H1 (cell line): ENCODE results near the gene NHLH2. TPM values are rescaled to one million over a fixed set of nuclear protein-coding genes. Genes with fewer than 3 reads are reported as not detected.
A peak's percentile ranks its signal among the peaks of the same experiment; 100 is the strongest.

Experiments used
- CTCF ChIA-PET: fragments of 300-600 bp; sonication (Branson Sonifier 250); formaldehyde crosslinking; loops from one replicate; lab custom pipeline; 2021; ENCODE audit not compliant: partially characterized antibody; lab: Charles Lee
- POLR2A ChIA-PET: fragments of 300-600 bp; sonication (Branson Sonifier 250); formaldehyde crosslinking; loops from one replicate; lab custom pipeline; 2021; ENCODE audit warnings: inconsistent platforms; ENCODE audit not compliant: partially characterized antibody; lab: Charles Lee
- DNase-seq, 2 experiments: peaks; one replicate each; pipeline versions ENCODE4 v3.0.0 to v3.0.0-alpha.2; 2010 to 2022; ENCODE audit warnings: low spot score in 2 of 2, low read depth in 1 of 2, mixed read lengths in 1 of 2
- FAIRE-seq: peaks from 2 replicates; lab custom pipeline; 2011; peaks lifted over from hg19 to GRCh38; lab: Jason Lieb, UNC
- H2AFZ ChIP-seq: 2 replicates; pipeline ENCODE4 v1.8.1; 2012; ENCODE audit warnings: low read length, inconsistent platforms
- H2AK5ac ChIP-seq: 2 replicates; pipeline ENCODE4 v1.6.1; 2013; ENCODE audit warnings: low read depth, low read length
- H2BK120ac ChIP-seq: replicated peaks from 2 replicates; pipeline ENCODE3; 2013; ENCODE audit warnings: low read depth, low read length, inconsistent platforms
- H2BK12ac ChIP-seq: 2 replicates; pipeline ENCODE4 v1.6.1; 2013; ENCODE audit warnings: low read depth, low read length
- H2BK15ac ChIP-seq: 2 replicates; pipeline ENCODE4 v1.6.1; 2013; ENCODE audit warnings: low read length
- H2BK20ac ChIP-seq: 2 replicates; pipeline ENCODE4 v1.6.1; 2013; ENCODE audit warnings: low read length
- H2BK5ac ChIP-seq: 2 replicates; pipeline ENCODE4 v1.6.1; 2013; ENCODE audit warnings: low read depth, low read length
- H3K14ac ChIP-seq: 2 replicates; pipeline ENCODE4 v1.6.1; 2013; ENCODE audit warnings: inconsistent platforms; ENCODE audit not compliant: insufficient read length
- H3K18ac ChIP-seq: 2 replicates; pipeline ENCODE4 v1.6.1; 2013; ENCODE audit warnings: low read length; ENCODE audit errors: extremely low read depth
- H3K23ac ChIP-seq: 2 replicates; pipeline ENCODE4 v1.6.1; 2013; ENCODE audit warnings: inconsistent platforms; ENCODE audit not compliant: insufficient read length
- H3K23me2 ChIP-seq: 2 replicates; pipeline ENCODE4 v1.6.1; 2013; ENCODE audit warnings: low read depth, low read length
- H3K27ac ChIP-seq: 2 replicates; pipeline ENCODE4 v1.6.1; 2011; ENCODE audit warnings: low read depth, low read length, inconsistent platforms
- H3K27me3 ChIP-seq, 4 experiments: replicated peaks in 1 of 4; 1 replicate in 1 of 4; 2 replicates in 3 of 4; pipeline versions ENCODE4 v1.6.1 to v1.8.1; 2011 to 2013; ENCODE audit warnings: low read length in 3 of 4, mild to moderate bottlenecking in 3 of 4, inconsistent platforms in 2 of 4, mixed read lengths in 2 of 4, moderate library complexity in 1 of 4; ENCODE audit not compliant: control insufficient read depth in 3 of 4, insufficient read depth in 3 of 4; ENCODE audit errors: extremely low read depth in 1 of 4
- H3K36me3 ChIP-seq, 4 experiments: 2 replicates each; pipeline versions ENCODE4 v1.6.1 to v1.8.1; 2011 to 2013; ENCODE audit warnings: mild to moderate bottlenecking in 4 of 4, low read length in 3 of 4, moderate library complexity in 2 of 4, control low read depth in 1 of 4, inconsistent platforms in 1 of 4; ENCODE audit not compliant: insufficient read depth in 4 of 4, control insufficient read depth in 2 of 4
- H3K4ac ChIP-seq: replicated peaks from 2 replicates; pipeline ENCODE3; 2013; ENCODE audit warnings: low read length, low read depth, mixed read lengths, inconsistent platforms; ENCODE audit not compliant: insufficient read length
- H3K4me1 ChIP-seq, 4 experiments: replicated peaks in 1 of 4; 1 replicate in 1 of 4; 2 replicates in 3 of 4; pipeline versions ENCODE4 v1.6.1 to v1.8.1; 2011 to 2013; ENCODE audit warnings: low read length in 3 of 4, inconsistent platforms in 2 of 4, mixed read lengths in 1 of 4; ENCODE audit not compliant: insufficient read depth in 4 of 4, control insufficient read depth in 3 of 4
- H3K4me2 ChIP-seq, 2 experiments: 2 replicates each; pipeline versions ENCODE4 v1.6.1 to v1.8.1; 2011 to 2013; ENCODE audit warnings: low read depth in 2 of 2, low read length in 2 of 2, control low read depth in 1 of 2, inconsistent platforms in 1 of 2, mild to moderate bottlenecking in 1 of 2; ENCODE audit not compliant: insufficient read depth in 1 of 2
- H3K4me3 ChIP-seq, 4 experiments: fragments of 200-600, 300-600 bp in 1 of 4; sonication (generic), shearing (Covaris generic), sonication (Bioruptor Twin) in 1 of 4; 2 replicates each; pipeline versions ENCODE4 v1.5.1 to v1.8.1; 2011 to 2016; ENCODE audit warnings: low read length in 4 of 4, low read depth in 3 of 4, control low read depth in 2 of 4, inconsistent platforms in 2 of 4, mild to moderate bottlenecking in 2 of 4, mixed read lengths in 1 of 4, moderate library complexity in 1 of 4; ENCODE audit not compliant: insufficient read depth in 2 of 4; ENCODE audit errors: extremely low read depth in 1 of 4
- H3K56ac ChIP-seq: replicated peaks from 2 replicates; pipeline ENCODE3; 2013; ENCODE audit warnings: low read depth, mild to moderate bottlenecking, mixed read lengths, low read length, inconsistent platforms; ENCODE audit not compliant: insufficient read length
- H3K79me1 ChIP-seq: 2 replicates; pipeline ENCODE4 v1.6.1; 2013; ENCODE audit warnings: low read depth, low read length, control low read depth
- H3K79me2 ChIP-seq, 2 experiments: 2 replicates each; pipeline versions ENCODE4 v1.6.1 to v1.8.1; 2012 to 2013; ENCODE audit warnings: low read length in 2 of 2, mild to moderate bottlenecking in 2 of 2, inconsistent platforms in 1 of 2; ENCODE audit not compliant: insufficient read depth in 2 of 2, control insufficient read depth in 1 of 2
- H3K9ac ChIP-seq, 4 experiments: replicated peaks in 1 of 4; 1 replicate in 1 of 4; 2 replicates in 3 of 4; pipeline versions ENCODE4 v1.6.1 to v1.8.1; 2011 to 2013; ENCODE audit warnings: low read depth in 3 of 4, low read length in 3 of 4, control low read depth in 2 of 4, mild to moderate bottlenecking in 2 of 4, moderate library complexity in 2 of 4, inconsistent platforms in 1 of 4; ENCODE audit errors: extremely low read depth in 1 of 4
- H3K9me3 ChIP-seq, 2 experiments: 2 replicates each; pipeline versions ENCODE4 v1.6.1 to v1.8.1; 2012 to 2013; ENCODE audit warnings: mild to moderate bottlenecking in 2 of 2, moderate library complexity in 2 of 2, control low read depth in 1 of 2, inconsistent platforms in 1 of 2, low read depth in 1 of 2, low read length in 1 of 2, mixed read lengths in 1 of 2; ENCODE audit not compliant: insufficient read depth in 2 of 2
- H4K20me1 ChIP-seq, 2 experiments: replicated peaks in 1 of 2; 2 replicates each; pipeline versions ENCODE3 to v1.8.1; 2011 to 2013; ENCODE audit warnings: inconsistent platforms in 2 of 2, low read length in 2 of 2, mild to moderate bottlenecking in 1 of 2; ENCODE audit not compliant: insufficient read depth in 2 of 2, control insufficient read depth in 1 of 2
- H4K5ac ChIP-seq: 2 replicates; pipeline ENCODE4 v1.6.1; 2013; ENCODE audit warnings: low read length, low read depth, mixed read lengths, inconsistent platforms; ENCODE audit not compliant: insufficient read length
- H4K8ac ChIP-seq: 2 replicates; pipeline ENCODE4 v1.8.0; 2013; ENCODE audit warnings: mild to moderate bottlenecking, moderate library complexity, low read length, inconsistent platforms; ENCODE audit not compliant: insufficient read depth; ENCODE audit errors: extremely low read depth
- H4K91ac ChIP-seq: replicated peaks from 2 replicates; pipeline ENCODE3; 2013; ENCODE audit warnings: low read length, mixed read lengths, inconsistent platforms; ENCODE audit not compliant: insufficient read length
- CTCF ChIP-seq, 3 experiments: IDR thresholded peaks; 1 replicate in 2 of 3; 2 replicates in 1 of 3; pipeline versions ENCODE4 v1.5.1 to v1.6.1; 2011; ENCODE audit warnings: low read length in 3 of 3, mild to moderate bottlenecking in 3 of 3, inconsistent platforms in 2 of 3, low read depth in 1 of 3, moderate library complexity in 1 of 3; ENCODE audit not compliant: insufficient read depth in 1 of 3; ENCODE audit errors: control extremely low read depth in 1 of 3
- HDAC6 ChIP-seq: IDR thresholded peaks from one replicate; pipeline ENCODE4 v1.7.1; 2012; ENCODE audit warnings: low read depth, mild to moderate bottlenecking, inconsistent platforms, low read length, moderate library complexity
- POU5F1 ChIP-seq: IDR thresholded peaks from 2 replicates; pipeline ENCODE4 v1.6.1; 2011; ENCODE audit warnings: low read depth, mild to moderate bottlenecking, low read length, moderate library complexity
- RAD21 ChIP-seq, 2 experiments: IDR thresholded peaks in 1 of 2; conservative IDR thresholded peaks in 1 of 2; 2 replicates each; pipeline ENCODE4 v1.6.1; 2011; ENCODE audit warnings: low read depth in 2 of 2, low read length in 2 of 2, improper control_type of control experiment in 1 of 2, inconsistent platforms in 1 of 2, mild to moderate bottlenecking in 1 of 2, moderate library complexity in 1 of 2
- SP1 ChIP-seq: IDR thresholded peaks from 2 replicates; pipeline ENCODE4 v1.6.1; 2011; ENCODE audit warnings: low read depth, low read length
- WGBS, 2 experiments: shearing (Covaris generic) in 1 of 2; methylation state at CpG; one replicate each; pipeline versions ENCODE4 v1.1.6 to v1.1.7; 2013 to 2015; ENCODE audit warnings: low lambda C conversion rate in 2 of 2, mixed read lengths in 2 of 2, inconsistent platforms in 1 of 2, low coverage in 1 of 2, missing lambda C conversion rate in 1 of 2; ENCODE audit not compliant: insufficient replicate concordance in 2 of 2, insufficient coverage in 1 of 2, insufficient read length in 1 of 2; ENCODE audit errors: extremely low coverage in 1 of 2, missing lambda C conversion rate in 1 of 2; 5-methylcytosine and 5-hydroxymethylcytosine counted together
- polyA plus RNA-seq, 7 experiments: library from polyadenylated mRNA; depleted of rRNA in 3 of 7; stranded (reverse) in 5 of 7; unstranded in 2 of 7; fragments of >200 nt in 5 of 7; fragments of 200-250 nt in 2 of 7; gene quantifications; 1 replicate in 5 of 7; 2 replicates in 1 of 7; 4 replicates in 1 of 7; pipeline versions ENCODE4 v1.2.1 to v1.2.3, GENCODE V29; 2011 to 2013; ENCODE audit warnings: missing spikeins in 2 of 7, mixed read lengths in 2 of 7
- total RNA-seq: library from RNA; stranded (reverse); fragmentation: NEBNext Ultra II Directional; extraction: Animal tissue kit (Norgen Biotek cat#: 25700); gene quantifications from 2 replicates; pipeline ENCODE4 v1.2.1, GENCODE V29; 2021

Gene NHLH2
- total and polyA plus RNA-seq, 2 of the 8 experiments (the other 6 are each of a cell fraction or from before 2014, with no cell fraction given) = 0.92 to 1.1 TPM

GRCh38 chr1:115807723-115808122, 33.2 kb downstream of the NHLH2 start:
- Histone ChIP-seq H4K5ac (no peak overlapping the region), H3K27ac (no peak overlapping the region), H3K4ac (no peak overlapping the region), H4K20me1 (no peaks in the 10 kb centered on the region), H3K4me1 (peaks cover 0 to 6% (median under 1%) of the 10 kb centered on the region in 4 experiments; a peak in 1 of 7 replicates), H4K91ac (no peak overlapping the region), H3K27me3 (no peaks in the 10 kb centered on the region), H3K18ac (no peak overlapping the region), H4K8ac (no peak overlapping the region), H3K23me2 (no peaks in the 10 kb centered on the region), H2BK12ac (no peak overlapping the region), H2BK120ac (no peak overlapping the region), H2BK5ac (no peak overlapping the region), H3K56ac (no peak overlapping the region), H3K4me3 (no peak overlapping the region), H3K79me2 (no peaks in the 10 kb centered on the region), H3K79me1 (no peaks in the 10 kb centered on the region), H2AK5ac (no peak overlapping the region), H2BK15ac (no peak overlapping the region), H3K36me3 (no peaks in the 10 kb centered on the region), H3K23ac (no peak overlapping the region), H3K4me2 (no peak overlapping the region), H3K14ac (no peak overlapping the region), H2BK20ac (no peak overlapping the region), H3K9ac (no peak overlapping the region), H2AFZ (peak overlapping the region; percentile 89; the same call in 1 of the 2 replicates), H3K9me3 (no peaks in the 10 kb centered on the region; a peak in 2 of 4 replicates)
- DNase-seq = peak in 1 of 2 experiments; percentile 70
- ChIA-PET CTCF (interaction anchor here (0.6 to 1.8 kb wide), 10 partner anchors 10 to 213 kb away, joined by 3 to 10 read pairs (median 3); no protein-coding TSS in a partner anchor), POLR2A (no interaction called here)
- 29% methylated on average over 2 of the region's 2 CpGs; no CpG with 5 or more reads in 1 of the 2 experiments for WGBS, 2 experiments
- FAIRE-seq = peak; percentile 92
- TF ChIP-seq RAD21 (IDR thresholded peaks at IDR 0.05 in 1 of 2, conservative IDR thresholded peaks at IDR 0.05 in 1 of 2; ENCODE audit: low read depth in 2 of 2, low read length in 2 of 2) = peak; percentile 75 to 83
- TF ChIP-seq CTCF (IDR thresholded peaks at IDR 0.05; ENCODE audit: control extremely low read depth in 1 of 3, insufficient read depth in 1 of 3, low read depth in 1 of 3, low read length in 3 of 3) = peak in 2 of 3 experiments; percentile 66 to 76; a peak in 3 of 4 replicates
- TF ChIP-seq POU5F1 = no peak
- no peak for TF ChIP-seq HDAC6
- no peak for TF ChIP-seq SP1
